Stimulated activated naive B cell treated with anti-CD40 and anti-IgM and Interleukin-4, amounts not matched to agents 10 μg/mL and 1 μg/mL and 100 μg/mL, for 72 hours (primary cell): ENCODE data around the gene TRPM6.

Experiments
- ATAC-seq, 2 donors: fragments of 150-1000 bp; cut with Tn5 transposase; replicated peaks; 2 replicates each; pipeline ENCODE4 v1.10.0; 2021; ENCODE audit warnings: moderate library complexity in 1 of 2
- DNase-seq: peaks from one replicate; pipeline ENCODE4 v3.0.0; 2021
- H3K27ac Mint-ChIP-seq: one replicate; pipeline ENCODE4 v1.8.0; 2022; ENCODE audit warnings: mild to moderate bottlenecking, mixed read lengths
- H3K27me3 Mint-ChIP-seq, 2 donors: one replicate each; pipeline ENCODE4 v1.8.0; 2022; ENCODE audit warnings: mixed read lengths in 2 of 2
- H3K36me3 Mint-ChIP-seq, 2 donors: one replicate each; pipeline ENCODE4 v1.8.0; 2022; ENCODE audit warnings: mixed read lengths in 2 of 2, mild to moderate bottlenecking in 1 of 2
- H3K4me1 Mint-ChIP-seq, 2 donors: one replicate each; pipeline ENCODE4 v1.8.0; 2022; ENCODE audit warnings: mixed read lengths in 2 of 2, mild to moderate bottlenecking in 1 of 2
- H3K4me3 Mint-ChIP-seq, 2 donors: one replicate each; pipeline ENCODE4 v1.8.0; 2022; ENCODE audit warnings: mild to moderate bottlenecking in 2 of 2, mixed read lengths in 2 of 2, moderate library complexity in 1 of 2
- H3K9me3 Mint-ChIP-seq, 2 donors: one replicate each; pipeline ENCODE4 v1.8.0; 2022; ENCODE audit warnings: mixed read lengths in 2 of 2, mild to moderate bottlenecking in 1 of 2

The TRPM6 gene

DNA sequence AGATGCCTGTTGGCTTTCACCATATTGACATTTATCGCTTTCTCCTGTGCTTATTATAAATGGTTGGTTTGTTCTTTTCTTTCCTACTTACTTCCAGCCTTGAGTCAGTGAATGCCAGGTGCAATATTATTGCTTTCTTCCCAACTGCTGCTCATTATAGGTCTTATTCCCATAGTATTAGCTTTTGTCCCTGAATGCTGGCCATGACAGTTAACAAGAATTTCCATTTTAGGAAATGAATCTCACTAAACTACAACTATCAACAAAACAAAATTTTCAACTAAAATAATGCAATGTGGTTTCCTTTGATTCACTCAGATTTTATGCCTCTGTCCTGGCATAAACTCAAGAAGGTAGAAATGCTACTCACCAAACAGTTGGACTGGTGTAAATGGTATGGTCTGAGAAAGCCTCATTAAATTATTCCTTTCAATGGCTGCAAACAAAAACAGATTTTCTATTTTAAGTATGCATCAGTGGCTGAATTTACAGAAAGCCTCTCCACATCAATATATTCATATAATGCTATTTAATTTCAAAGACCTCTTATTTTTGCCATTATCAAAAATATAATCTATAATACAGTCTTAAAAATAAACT, 145.4 kb downstream of the TRPM6 start:
- DNase-seq (no peak), ATAC-seq (no peak)
- H3K27me3 Mint-ChIP-seq = peaks cover 30 to 34% of the 10 kb centered on the region in 2 donors
- H3K27ac Mint-ChIP-seq = no peak overlapping the region
- no peaks in the 10 kb centered on the region for H3K36me3 Mint-ChIP-seq
- no peaks in the 10 kb centered on the region for H3K4me1 Mint-ChIP-seq
- no peak overlapping the region for H3K4me3 Mint-ChIP-seq
- no peaks in the 10 kb centered on the region for H3K9me3 Mint-ChIP-seq

DNA sequence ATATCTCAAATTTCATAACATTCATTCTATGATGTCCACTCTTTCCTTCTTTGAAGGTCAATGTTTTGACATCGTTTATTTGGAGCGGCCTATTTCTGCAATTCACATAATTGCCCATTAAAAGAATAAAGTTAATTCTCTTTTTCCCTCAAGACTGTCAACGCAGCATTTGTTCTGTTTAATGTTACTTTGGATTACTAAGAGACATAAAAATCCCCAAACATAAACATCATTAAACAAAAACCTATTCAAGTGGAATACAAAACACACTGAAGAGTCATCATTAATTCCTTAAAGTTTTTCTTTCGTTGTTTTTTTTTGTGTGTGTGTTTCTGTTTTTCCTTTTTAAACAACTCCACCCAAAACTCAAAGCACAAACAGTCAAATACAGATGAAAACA, 151.1 kb downstream of the TRPM6 start:
- Mint-ChIP-seq H3K27ac (no peak overlapping the region), H3K4me1 (no peaks in the 10 kb centered on the region), H3K27me3 (peaks cover 4 to 9% of the 10 kb centered on the region in 2 donors), H3K36me3 (no peaks in the 10 kb centered on the region), H3K4me3 (no peak overlapping the region), H3K9me3 (no peaks in the 10 kb centered on the region)
- ATAC-seq = no peak
- DNase-seq = no peak

DNA sequence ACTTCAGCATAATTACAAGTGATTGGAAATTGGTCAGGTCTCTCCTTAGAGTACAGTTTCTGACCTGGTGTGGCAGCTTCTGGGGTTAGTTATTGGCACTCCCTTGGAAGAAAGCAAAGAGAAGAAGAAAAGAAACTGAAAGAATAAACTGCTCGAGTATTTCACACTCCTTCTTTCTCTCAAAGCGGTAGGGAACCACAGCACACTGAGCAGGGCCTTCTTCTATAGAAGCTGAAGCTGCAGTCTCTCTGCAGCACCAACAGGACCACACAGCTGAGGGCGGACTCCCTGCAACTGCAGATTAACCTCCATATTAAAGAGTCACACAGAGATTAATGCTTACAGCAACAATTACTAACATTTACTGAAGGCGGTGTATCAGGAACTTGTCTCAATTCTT, 152.0 kb downstream of the TRPM6 start:
- Mint-ChIP-seq H3K36me3 (no peaks in the 10 kb centered on the region), H3K27ac (no peak overlapping the region), H3K27me3 (peaks cover under 1 to 9% of the 10 kb centered on the region in 2 donors), H3K9me3 (no peaks in the 10 kb centered on the region), H3K4me3 (no peak overlapping the region), H3K4me1 (no peaks in the 10 kb centered on the region)
- ATAC-seq = no peak
- no peak for DNase-seq

DNA sequence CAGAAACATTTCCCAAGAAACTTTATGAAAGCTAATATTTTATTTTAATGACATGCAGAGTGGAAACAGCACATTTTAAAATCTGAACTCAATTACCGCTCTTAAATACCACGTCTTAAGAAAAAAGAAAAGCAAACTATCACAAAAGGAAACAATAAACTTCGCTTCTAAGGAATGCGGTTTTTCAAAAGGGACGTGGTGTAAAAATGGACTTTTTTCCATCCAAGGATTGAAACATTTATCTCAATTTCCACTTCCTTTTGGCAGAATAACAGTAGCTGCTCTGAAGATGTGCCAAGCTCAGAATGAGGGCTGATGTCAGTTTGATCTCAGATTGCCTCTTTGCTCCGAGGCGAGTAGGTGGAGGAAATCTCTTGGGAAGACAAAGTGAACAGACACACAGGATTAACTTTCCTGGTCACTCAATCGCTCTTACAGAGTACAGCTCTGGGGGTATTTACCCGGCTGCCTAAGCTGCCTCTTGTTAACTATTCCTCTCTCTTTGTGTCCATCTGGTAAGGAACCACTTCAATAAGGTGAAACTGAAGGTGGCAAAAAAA, 158.5 kb downstream of the TRPM6 start:
- DNase-seq (no peak), ATAC-seq (no peak)
- H3K4me3 Mint-ChIP-seq = no peak overlapping the region
- no peak overlapping the region for H3K27ac Mint-ChIP-seq
- no peaks in the 10 kb centered on the region for H3K36me3 Mint-ChIP-seq
- H3K4me1 Mint-ChIP-seq = no peaks in the 10 kb centered on the region
- H3K9me3 Mint-ChIP-seq = no peaks in the 10 kb centered on the region
- peaks cover 13 to 19% of the 10 kb centered on the region in 2 donors for H3K27me3 Mint-ChIP-seq

DNA sequence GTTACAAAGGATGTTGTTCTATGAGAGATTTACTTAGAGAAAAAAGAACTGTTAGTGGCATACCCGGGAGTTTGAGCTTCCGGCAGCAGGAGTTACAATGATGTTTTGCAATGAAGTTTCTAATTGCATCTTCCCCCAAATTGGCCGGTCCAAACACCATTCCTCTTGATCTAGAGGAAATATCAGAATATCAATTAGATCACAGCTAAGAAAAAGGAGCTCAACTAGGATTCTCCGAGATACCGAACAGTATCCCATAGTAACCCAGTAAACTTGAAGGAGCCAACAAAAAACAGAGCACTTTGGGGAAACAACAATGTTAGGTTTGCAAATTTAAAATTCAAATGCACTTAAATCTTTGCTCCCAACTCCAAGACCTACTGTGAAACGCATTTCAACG, 159.5 kb downstream of the TRPM6 start:
- Mint-ChIP-seq H3K27ac (no peak overlapping the region), H3K36me3 (no peaks in the 10 kb centered on the region), H3K4me1 (no peaks in the 10 kb centered on the region), H3K4me3 (no peak overlapping the region), H3K27me3 (peaks cover 13 to 19% of the 10 kb centered on the region in 2 donors), H3K9me3 (no peaks in the 10 kb centered on the region)
- no peak for DNase-seq
- no peak for ATAC-seq

DNA sequence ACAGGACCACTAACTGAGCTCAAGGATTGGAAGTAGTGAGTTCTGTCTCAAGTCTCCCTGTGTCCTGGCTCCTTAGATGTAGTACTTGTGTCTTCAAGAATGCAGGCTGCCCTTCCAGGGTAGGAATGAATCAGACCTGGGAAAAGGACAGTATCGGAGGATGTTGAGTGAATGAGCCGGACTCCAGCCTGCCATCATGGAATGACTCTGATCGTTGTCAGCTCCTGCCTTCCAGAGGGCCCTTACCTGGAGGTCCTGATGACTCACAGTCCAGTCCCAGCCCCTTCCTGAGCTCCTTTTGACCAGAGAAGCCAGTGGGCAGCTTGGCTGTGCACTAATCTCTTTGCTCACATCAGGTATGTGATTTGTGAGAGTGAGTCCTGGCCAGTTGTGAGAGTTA, 161.1 kb downstream of the TRPM6 start:
- peaks cover 13 to 19% of the 10 kb centered on the region in 2 donors for H3K27me3 Mint-ChIP-seq
- no peak overlapping the region for H3K27ac Mint-ChIP-seq
- no peaks in the 10 kb centered on the region for H3K4me1 Mint-ChIP-seq
- DNase-seq (no peak), ATAC-seq (no peak)
- H3K9me3 Mint-ChIP-seq = no peaks in the 10 kb centered on the region
- H3K36me3 Mint-ChIP-seq = no peaks in the 10 kb centered on the region
- H3K4me3 Mint-ChIP-seq = no peak overlapping the region

DNA sequence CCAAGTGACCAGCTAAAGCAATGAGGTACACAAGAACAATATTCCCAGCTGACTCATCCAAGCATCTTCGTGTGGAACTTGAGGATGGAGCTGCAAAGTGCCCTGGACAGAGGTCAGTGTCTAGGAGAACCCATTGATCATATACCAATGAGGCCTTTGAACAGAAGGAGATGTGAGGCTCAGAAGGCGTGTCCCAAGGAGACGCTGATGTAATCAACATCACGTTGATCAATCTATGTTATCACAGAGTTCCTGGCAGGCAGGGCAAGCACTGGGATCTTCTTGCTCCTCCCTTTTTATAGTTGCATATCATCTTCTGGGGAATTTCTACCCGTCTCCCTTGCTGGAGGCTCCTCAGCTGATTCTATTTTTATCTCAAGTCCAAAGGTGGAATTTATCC, 163.4 kb downstream of the TRPM6 start:
- no peak overlapping the region for H3K27ac Mint-ChIP-seq

DNA sequence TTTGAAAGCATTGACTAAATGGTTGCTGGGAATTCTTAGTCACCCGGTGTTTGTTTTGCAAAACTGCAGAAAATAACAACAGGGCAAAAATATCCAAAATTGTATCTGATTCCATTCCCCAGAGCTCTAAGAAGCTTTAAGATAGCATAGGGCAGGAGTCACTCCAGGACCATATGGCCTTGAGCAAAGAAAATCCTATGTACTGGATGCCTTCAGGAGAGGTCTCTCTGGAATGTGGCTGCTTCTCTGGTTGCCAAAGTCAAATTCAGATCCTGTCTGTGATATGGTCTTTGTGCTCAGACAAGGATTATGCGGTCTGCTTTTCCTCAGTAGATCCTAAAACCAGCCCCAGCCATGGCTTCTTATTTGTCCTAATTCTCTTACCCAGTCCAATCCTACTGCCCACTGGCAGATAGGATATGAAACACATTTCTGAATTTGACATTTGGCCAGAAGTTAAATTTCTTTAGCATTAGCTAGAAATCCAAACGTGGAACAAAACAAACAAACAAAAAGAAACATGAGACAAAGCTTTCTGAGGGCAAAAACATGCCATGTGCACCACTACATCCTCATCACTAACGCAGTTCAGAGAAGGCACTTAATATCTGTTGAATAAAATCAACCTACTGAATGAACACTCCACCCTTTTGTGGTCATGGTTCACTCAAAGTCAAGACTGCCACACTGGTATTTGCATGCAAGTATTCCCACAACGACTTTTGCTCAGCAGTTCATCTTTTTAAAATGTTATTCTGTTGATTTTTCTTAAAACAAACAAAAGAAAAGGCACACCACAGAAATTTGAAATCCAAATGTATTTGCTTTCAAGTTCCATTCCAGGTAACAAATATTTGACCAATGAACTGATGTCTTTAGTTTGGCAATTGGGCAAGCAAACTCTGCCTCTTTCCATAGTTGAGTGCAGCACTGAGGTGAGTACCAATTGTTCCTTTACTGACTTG, 165.7 kb downstream of the TRPM6 start:
- no peak for ATAC-seq
- no peaks in the 10 kb centered on the region for H3K4me1 Mint-ChIP-seq
- H3K27me3 Mint-ChIP-seq = peaks cover 23 to 29% of the 10 kb centered on the region in 2 donors

More for the DNA sequence above, 163.4 kb downstream of the TRPM6 start:
- no peak for ATAC-seq
- no peaks in the 10 kb centered on the region for H3K4me1 Mint-ChIP-seq
- no peak overlapping the region for H3K4me3 Mint-ChIP-seq
- no peaks in the 10 kb centered on the region for H3K36me3 Mint-ChIP-seq
- H3K27me3 Mint-ChIP-seq = peaks cover 19 to 20% of the 10 kb centered on the region in 2 donors
- H3K9me3 Mint-ChIP-seq = no peaks in the 10 kb centered on the region
- DNase-seq = no peak

DNA sequence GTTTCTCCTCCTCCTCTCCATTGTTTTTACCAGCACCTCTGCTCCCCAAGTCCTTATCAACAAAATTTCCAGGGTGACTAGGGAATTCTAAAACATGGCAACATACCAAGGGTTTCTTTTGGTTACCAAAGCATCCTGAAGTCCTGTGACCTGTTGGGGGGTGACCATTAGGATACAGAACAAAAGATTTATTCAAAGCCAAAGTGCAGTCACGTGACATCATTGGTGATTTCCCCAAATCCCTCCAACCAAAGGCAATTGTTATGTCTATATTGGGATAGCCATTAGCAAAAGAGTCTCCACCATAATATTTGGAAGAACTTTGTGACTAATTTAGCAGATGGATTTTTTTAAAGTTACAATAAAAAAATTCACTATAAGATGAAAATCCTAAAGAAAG, 168.4 kb downstream of the TRPM6 start:
- Mint-ChIP-seq H3K36me3 (no peaks in the 10 kb centered on the region), H3K27ac (no peak overlapping the region), H3K9me3 (no peaks in the 10 kb centered on the region), H3K4me1 (no peaks in the 10 kb centered on the region), H3K4me3 (no peak overlapping the region), H3K27me3 (peaks cover 9 to 18% of the 10 kb centered on the region in 2 donors)
- no peak for DNase-seq
- no peak for ATAC-seq

More for the DNA sequence above, 165.7 kb downstream of the TRPM6 start:
- no peak for DNase-seq
- Mint-ChIP-seq H3K9me3 (no peaks in the 10 kb centered on the region), H3K27ac (no peak overlapping the region), H3K36me3 (no peaks in the 10 kb centered on the region), H3K4me3 (no peak overlapping the region)

DNA sequence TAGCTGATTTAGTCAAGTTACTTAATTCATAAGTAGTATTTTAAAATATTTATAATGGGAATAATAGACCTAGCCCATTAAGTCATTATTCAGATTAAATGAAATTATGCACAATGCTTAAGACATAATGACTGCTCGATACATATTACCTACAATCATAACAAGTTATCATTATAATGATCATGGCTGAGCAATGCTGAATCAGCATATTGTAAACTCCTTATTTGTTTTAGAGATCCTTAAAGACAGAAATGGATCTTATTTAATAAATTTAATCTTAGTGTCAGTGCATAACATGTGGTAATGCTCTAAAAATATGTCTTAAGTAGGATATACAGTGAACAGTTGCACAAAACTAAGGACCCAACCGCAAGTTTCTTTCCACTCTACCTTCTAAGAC, 169.0 kb downstream of the TRPM6 start:
- H3K36me3 Mint-ChIP-seq = no peaks in the 10 kb centered on the region
- DNase-seq (no peak), ATAC-seq (no peak)
- H3K9me3 Mint-ChIP-seq = no peaks in the 10 kb centered on the region
- peaks cover 9 to 18% of the 10 kb centered on the region in 2 donors for H3K27me3 Mint-ChIP-seq
- H3K27ac Mint-ChIP-seq = no peak overlapping the region
- H3K4me3 Mint-ChIP-seq = no peak overlapping the region
- no peaks in the 10 kb centered on the region for H3K4me1 Mint-ChIP-seq

DNA sequence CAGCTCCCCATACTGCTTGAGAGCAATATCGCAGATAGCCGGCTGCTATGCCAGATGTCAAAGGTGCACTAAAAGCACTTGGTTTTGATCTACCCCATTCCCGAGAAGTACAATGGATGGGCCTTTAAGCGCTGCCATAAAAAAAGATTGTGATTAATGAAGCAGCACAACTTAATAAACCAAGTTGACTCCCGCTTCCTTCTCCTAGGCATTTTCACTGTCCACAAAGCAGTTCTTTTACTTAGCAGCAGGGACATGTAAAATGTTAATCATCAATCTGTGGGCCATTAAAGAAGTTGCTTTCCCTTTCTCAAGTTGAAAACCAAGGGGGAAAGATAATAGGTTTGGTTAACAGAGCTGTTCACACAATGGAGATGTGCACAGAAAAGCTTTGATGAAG, 176.4 kb downstream of the TRPM6 start:
- no peak overlapping the region for H3K27ac Mint-ChIP-seq
- H3K9me3 Mint-ChIP-seq = no peaks in the 10 kb centered on the region
- DNase-seq (no peak), ATAC-seq (no peak)
- H3K4me3 Mint-ChIP-seq = no peak overlapping the region
- H3K4me1 Mint-ChIP-seq = no peaks in the 10 kb centered on the region
- H3K36me3 Mint-ChIP-seq = no peaks in the 10 kb centered on the region
- peaks cover 0 to 16% of the 10 kb centered on the region in 2 donors for H3K27me3 Mint-ChIP-seq

DNA sequence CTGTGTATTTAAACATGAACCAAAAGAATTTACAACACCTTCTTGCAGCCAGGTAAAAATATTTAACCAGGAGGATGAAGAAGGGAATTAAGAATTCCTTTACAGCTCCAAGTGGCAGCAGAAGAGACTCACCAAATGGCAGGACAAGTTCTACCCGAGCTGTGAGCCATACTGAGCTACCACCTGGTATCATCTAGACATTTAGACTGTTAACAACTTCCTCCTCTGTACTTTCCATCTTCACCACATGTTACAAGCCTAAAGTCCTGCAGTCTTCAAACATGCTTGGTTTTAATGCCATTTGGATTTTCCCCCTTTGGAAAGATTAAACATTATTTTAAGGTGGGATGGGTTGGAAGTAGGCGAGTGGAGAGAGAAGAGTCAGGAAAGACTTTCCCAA, 190.2 kb downstream of the TRPM6 start:
- peaks cover 0 to 6% of the 10 kb centered on the region in 2 donors for H3K4me1 Mint-ChIP-seq
- ATAC-seq (peak in 1 of 2 donors; percentile 69), DNase-seq (no peak)
- no peak overlapping the region for H3K4me3 Mint-ChIP-seq
- H3K36me3 Mint-ChIP-seq = no peaks in the 10 kb centered on the region
- peaks cover 0 to 1% of the 10 kb centered on the region in 2 donors for H3K9me3 Mint-ChIP-seq
- H3K27me3 Mint-ChIP-seq = peaks cover 13 to 29% of the 10 kb centered on the region in 2 donors
- H3K27ac Mint-ChIP-seq = no peak overlapping the region

DNA sequence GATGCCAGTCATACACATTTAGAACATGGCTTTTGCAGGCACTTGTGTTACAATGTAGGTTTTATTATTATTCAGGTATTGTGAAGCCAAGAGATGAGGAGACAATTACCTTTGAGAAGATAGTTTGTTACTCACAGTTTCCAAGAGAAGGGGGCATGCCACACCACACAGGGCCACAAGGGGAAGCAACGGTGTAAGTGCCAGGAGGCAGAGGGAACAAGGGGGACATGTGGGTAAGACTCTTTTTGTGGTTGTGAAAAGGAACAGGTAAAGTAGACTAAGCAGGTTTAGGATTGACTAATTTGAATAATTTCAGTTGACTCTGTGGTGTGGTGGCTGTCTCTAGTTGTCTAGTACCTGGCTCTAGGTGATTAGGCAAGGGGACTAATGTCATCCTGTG, 191.2 kb downstream of the TRPM6 start:
- Mint-ChIP-seq H3K27ac (no peak overlapping the region), H3K9me3 (no peaks in the 10 kb centered on the region), H3K36me3 (no peaks in the 10 kb centered on the region), H3K4me1 (peaks cover 0 to 6% of the 10 kb centered on the region in 2 donors), H3K27me3 (peaks cover 17 to 34% of the 10 kb centered on the region in 2 donors), H3K4me3 (no peak overlapping the region)
- DNase-seq (no peak), ATAC-seq (peak; percentile 39 to 57)

DNA sequence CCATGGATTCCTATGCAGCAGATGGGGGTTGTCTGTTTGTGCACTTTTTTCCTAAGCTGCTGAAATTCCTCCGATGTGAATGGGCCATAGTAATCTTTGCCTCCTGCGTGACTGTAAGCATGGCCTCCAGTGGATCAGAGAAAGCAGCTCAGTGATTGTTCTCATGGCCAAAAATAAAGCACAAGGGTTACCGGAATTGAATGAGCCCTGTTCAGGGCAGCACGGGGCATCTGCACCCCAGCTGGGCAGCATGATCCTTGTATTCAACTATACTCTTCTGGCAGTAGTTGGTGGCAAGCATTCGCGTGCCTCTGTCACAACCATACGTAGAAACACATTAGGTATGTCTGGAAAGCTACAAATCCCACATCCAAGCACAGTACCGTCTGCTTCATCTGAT, 196.7 kb downstream of the TRPM6 start:
- peaks cover 13 to 22% of the 10 kb centered on the region in 2 donors for H3K27me3 Mint-ChIP-seq
- no peak overlapping the region for H3K4me3 Mint-ChIP-seq
- ATAC-seq (no peak), DNase-seq (no peak)
- no peaks in the 10 kb centered on the region for H3K36me3 Mint-ChIP-seq
- no peaks in the 10 kb centered on the region for H3K9me3 Mint-ChIP-seq
- H3K4me1 Mint-ChIP-seq = peaks cover 1 to 6% of the 10 kb centered on the region in 2 donors
- no peak overlapping the region for H3K27ac Mint-ChIP-seq

DNA sequence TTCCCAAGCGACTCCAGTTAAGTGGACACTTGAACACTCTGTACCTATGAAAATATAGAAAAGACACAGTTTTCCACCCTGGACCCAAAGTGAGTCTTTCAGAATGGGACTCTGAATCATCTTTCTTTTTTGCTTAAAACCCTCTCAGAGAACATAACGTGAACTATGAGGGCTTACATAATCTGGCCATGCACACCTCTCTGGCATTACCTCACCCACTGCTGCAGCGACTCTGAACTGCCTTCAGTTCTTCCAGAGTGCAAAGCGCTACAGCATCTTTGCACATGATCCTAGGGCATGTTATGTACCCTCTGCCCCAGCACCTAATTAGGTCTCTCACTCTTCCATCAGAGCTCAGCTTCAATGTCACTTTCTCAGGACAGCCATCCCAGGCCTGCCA, 204.4 kb downstream of the TRPM6 start:
- Mint-ChIP-seq H3K4me3 (no peak overlapping the region), H3K36me3 (no peaks in the 10 kb centered on the region), H3K9me3 (no peaks in the 10 kb centered on the region), H3K27me3 (peaks cover 0 to 4% of the 10 kb centered on the region in 2 donors), H3K27ac (no peak overlapping the region), H3K4me1 (peaks cover 1 to 6% of the 10 kb centered on the region in 2 donors)
- ATAC-seq (no peak), DNase-seq (no peak)
